Epithelial cell of umbilical artery (primary cell): ENCODE data around the gene GALNT3. TPM values are rescaled to one million over a fixed set of nuclear protein-coding genes. Genes with fewer than 3 reads are reported as not detected.

Experiments used
- total RNA-seq: library from RNA; depleted of rRNA; stranded (reverse); fragments of >200 nt; gene quantifications from 2 replicates; pipeline ENCODE4 v1.2.3, GENCODE V29; 2014

The GALNT3 gene
- total RNA-seq: 0.32 TPM in 1 of 2 replicates, not detected in the other

GRCh38 chr2:165793779-165794535 lies at the start of gene GALNT3:
GALNT3 (minus strand) TSS chr2:165794247; CDS start chr2:165770700, 23,547 bp downstream.

Other genes with a start within 250 kb of the GALNT3 start
- gene TTC21B, start 159.5 kb upstream of the GALNT3 start, total RNA-seq: 21.0 and 24.7 TPM in 2 replicates